ENCODE data around the gene CLSTN3. TPM values are rescaled to one million over a fixed set of nuclear protein-coding genes. Genes with fewer than 3 reads are reported as not detected.
A peak's percentile ranks its signal among the peaks of the same experiment; 100 is the strongest.

Gene CLSTN3
- total and polyA plus RNA-seq, 9 of the 15 experiments (the other 6 are each of a cell fraction or from before 2014, with no cell fraction given) = 0.08 to 23.2 (median 11.0) TPM

DNA sequence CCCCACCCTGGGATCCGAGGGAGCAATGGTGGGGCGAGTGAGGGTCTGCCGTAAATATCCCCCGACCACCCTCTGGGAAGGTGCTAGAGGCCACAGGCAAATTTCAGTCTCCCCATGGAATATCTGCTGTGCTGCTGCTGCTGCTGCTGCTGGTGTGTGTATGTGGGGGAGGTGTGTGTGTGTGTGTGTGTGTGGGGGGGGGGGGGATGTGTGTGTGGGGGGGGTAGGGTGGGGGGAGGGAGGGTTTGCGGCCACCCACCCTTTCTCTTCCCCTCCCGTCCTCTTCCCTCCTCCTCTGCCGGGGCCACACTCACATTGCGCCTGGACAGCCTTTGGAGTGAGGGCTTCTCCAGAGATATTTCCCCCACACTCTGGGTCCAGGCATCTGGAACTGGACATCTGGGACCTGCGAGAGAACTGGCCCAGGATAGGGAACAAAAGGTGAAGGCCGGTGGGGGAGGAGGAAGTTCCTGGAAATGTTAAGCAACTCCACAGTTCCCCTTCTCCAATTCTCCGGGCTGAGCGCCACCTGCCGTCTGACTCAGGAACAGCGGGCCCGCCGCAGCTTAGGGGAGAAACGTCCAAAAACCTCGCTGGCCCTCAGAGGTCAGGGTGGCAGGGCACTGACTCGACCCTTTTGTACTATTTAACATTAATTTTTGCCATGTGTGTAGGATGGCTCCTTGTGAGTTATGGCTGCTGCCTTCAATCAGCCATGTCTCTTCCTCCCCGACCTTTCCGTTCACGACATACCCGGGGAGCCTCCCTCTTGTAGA lies 21.2 kb upstream of the CLSTN3 start, which contains the start of gene C1RL (continued):
- no peak for TF ChIP-seq MCM2 (IDR thresholded peaks at IDR 0.05; ENCODE audit: low read depth)
- TF ChIP-seq ZNF584 (CRISPR knock-in tag; IDR thresholded peaks at IDR 0.05; ENCODE audit: low read depth) = no peak
- TF ChIP-seq SREBF1 (IDR thresholded peaks at IDR 0.05; ENCODE audit: borderline replicate concordance, low read depth, low read length) = no peak
- TF ChIP-seq SRF (CRISPR knock-in tag; IDR thresholded peaks at IDR 0.05) = peak in 1 of 2 experiments; percentile 58; a peak in 1 of 4 replicates
- TF ChIP-seq KLF1 (tag; IDR thresholded peaks at IDR 0.05) = no peak
- no peak for TF ChIP-seq ZFPM2 (CRISPR knock-in tag; IDR thresholded peaks at IDR 0.05)
- TF ChIP-seq ELF1 (tag; IDR thresholded peaks at IDR 0.05) = no peak
- TF ChIP-seq, protein P1, sequence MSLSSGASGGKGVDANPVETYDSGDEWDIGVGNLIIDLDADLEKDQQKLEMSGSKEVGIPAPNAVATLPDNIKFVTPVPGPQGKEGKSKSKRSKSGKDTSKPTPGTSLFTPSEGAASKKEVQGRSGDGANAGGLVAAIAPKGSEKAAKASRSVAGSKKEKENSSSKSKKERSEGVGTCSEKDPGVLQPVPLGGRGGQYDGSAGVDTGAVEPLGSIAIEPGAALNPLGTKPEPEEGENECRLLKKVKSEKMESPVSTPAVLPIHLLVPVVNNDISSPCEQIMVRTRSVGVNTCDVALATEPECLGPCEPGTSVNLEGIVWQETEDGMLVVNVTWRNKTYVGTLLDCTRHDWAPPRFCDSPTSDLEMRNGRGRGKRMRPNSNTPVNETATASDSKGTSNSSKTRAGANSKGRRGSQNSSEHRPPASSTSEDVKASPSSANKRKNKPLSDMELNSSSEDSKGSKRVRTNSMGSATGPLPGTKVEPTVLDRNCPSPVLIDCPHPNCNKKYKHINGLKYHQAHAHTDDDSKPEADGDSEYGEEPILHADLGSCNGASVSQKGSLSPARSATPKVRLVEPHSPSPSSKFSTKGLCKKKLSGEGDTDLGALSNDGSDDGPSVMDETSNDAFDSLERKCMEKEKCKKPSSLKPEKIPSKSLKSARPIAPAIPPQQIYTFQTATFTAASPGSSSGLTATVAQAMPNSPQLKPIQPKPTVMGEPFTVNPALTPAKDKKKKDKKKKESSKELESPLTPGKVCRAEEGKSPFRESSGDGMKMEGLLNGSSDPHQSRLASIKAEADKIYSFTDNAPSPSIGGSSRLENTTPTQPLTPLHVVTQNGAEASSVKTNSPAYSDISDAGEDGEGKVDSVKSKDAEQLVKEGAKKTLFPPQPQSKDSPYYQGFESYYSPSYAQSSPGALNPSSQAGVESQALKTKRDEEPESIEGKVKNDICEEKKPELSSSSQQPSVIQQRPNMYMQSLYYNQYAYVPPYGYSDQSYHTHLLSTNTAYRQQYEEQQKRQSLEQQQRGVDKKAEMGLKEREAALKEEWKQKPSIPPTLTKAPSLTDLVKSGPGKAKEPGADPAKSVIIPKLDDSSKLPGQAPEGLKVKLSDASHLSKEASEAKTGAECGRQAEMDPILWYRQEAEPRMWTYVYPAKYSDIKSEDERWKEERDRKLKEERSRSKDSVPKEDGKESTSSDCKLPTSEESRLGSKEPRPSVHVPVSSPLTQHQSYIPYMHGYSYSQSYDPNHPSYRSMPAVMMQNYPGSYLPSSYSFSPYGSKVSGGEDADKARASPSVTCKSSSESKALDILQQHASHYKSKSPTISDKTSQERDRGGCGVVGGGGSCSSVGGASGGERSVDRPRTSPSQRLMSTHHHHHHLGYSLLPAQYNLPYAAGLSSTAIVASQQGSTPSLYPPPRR (CRISPR knock-in tag; IDR thresholded peaks at IDR 0.05; ENCODE audit: borderline replicate concordance) = no peak
- no peak for TF ChIP-seq TGIF2 (CRISPR knock-in tag; IDR thresholded peaks at IDR 0.05)
- no peak for TF ChIP-seq ZNF41 (CRISPR knock-in tag; conservative IDR thresholded peaks at IDR 0.05)
- no peak for TF ChIP-seq EZH2 (IDR thresholded peaks at IDR 0.05; ENCODE audit: borderline replicate concordance, low read depth, low read length)
- no peak for TF ChIP-seq PHB (CRISPR knock-in tag; IDR thresholded peaks at IDR 0.05)
- TF ChIP-seq HDAC3 (IDR thresholded peaks at IDR 0.05; ENCODE audit: borderline replicate concordance, partially characterized antibody) = no peak
- no peak for TF ChIP-seq BDP1 (IDR thresholded peaks at IDR 0.05; ENCODE audit: insufficient read depth, insufficient read length)
- peak; percentile 93 for TF ChIP-seq STAT5A (IDR thresholded peaks at IDR 0.05; ENCODE audit: borderline replicate concordance, low read length)
- no peak for TF ChIP-seq RAD51 (IDR thresholded peaks at IDR 0.05; ENCODE audit: borderline replicate concordance, low read depth)
- TF ChIP-seq MTA1 (IDR thresholded peaks at IDR 0.05; ENCODE audit: borderline replicate concordance) = no peak
- TF ChIP-seq ZNF316 (IDR thresholded peaks at IDR 0.05) = no peak
- no peak for TF ChIP-seq ZNF518B (CRISPR knock-in tag; IDR thresholded peaks at IDR 0.05)
- 0 out of 2 replicates have a peak, but pooled peaks have one; percentile 29 for TF ChIP-seq POLR2H (tag; IDR thresholded peaks at IDR 0.05; ENCODE audit: low read depth)

Data from K562 (cell line).